GM10248 (cell line): ENCODE data around the gene PREX1.

Source experiments
- CTCF ChIA-PET: fragments of 300-600 bp; sonication (Branson Sonifier 250); formaldehyde crosslinking; extraction: SDS; loops from one replicate; lab custom pipeline; 2021; ENCODE audit warnings: antibody characterized with exemption; lab: Yijun Ruan, JAX
- POLR2A ChIA-PET: fragments of 350-650 bp; sonication (Branson Sonifier 250); formaldehyde crosslinking; extraction: SDS; loops from one replicate; lab custom pipeline; 2020; ENCODE audit warnings: antibody characterized with exemption; lab: Yijun Ruan, JAX
- DNase-seq: peaks from one replicate; pipeline ENCODE4 v3.0.0; 2012; ENCODE audit errors: extremely low spot score
- TF ChIP-seq, protein P1 (sequence below): IDR thresholded peaks from 2 replicates; pipeline ENCODE4 v1.5.1; 2012; ENCODE audit warnings: mild to moderate bottlenecking, low read depth; ENCODE audit errors: extremely low read depth, missing control alignments, control extremely low read depth

The PREX1 gene

DNA sequence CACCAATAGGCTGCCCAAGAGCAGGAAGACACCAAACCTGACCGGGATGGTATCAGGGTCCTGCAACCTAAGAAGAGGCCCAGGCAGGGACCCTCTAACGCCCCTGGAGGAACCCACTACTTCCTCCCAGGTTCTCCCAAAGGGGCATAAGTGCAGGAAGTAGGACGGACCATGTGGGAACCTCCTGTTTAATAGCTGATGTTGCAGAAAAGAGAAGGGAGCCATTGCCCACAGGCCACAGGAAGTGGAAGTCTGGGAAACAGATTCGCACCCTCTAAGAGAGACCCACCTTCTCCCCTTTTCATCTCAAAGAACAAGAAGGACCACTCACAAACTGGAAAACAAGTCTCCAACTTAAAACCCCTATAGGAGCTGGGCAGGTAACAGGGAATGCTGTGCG, 18.1 kb downstream of the PREX1 start:
- ChIA-PET CTCF (interaction anchor here (1.0 to 2.0 kb wide), 3 partner anchors 10 to 19 kb away, joined by 3 to 5 read pairs (median 4); no protein-coding TSS in a partner anchor), POLR2A (interaction anchor here (0.6 kb wide), 1 partner anchor 14 kb away, joined by 4 read pairs; no protein-coding TSS in a partner anchor)
- TF ChIP-seq, protein P1, sequence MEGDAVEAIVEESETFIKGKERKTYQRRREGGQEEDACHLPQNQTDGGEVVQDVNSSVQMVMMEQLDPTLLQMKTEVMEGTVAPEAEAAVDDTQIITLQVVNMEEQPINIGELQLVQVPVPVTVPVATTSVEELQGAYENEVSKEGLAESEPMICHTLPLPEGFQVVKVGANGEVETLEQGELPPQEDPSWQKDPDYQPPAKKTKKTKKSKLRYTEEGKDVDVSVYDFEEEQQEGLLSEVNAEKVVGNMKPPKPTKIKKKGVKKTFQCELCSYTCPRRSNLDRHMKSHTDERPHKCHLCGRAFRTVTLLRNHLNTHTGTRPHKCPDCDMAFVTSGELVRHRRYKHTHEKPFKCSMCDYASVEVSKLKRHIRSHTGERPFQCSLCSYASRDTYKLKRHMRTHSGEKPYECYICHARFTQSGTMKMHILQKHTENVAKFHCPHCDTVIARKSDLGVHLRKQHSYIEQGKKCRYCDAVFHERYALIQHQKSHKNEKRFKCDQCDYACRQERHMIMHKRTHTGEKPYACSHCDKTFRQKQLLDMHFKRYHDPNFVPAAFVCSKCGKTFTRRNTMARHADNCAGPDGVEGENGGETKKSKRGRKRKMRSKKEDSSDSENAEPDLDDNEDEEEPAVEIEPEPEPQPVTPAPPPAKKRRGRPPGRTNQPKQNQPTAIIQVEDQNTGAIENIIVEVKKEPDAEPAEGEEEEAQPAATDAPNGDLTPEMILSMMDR = no peak
- no peak for DNase-seq

DNA sequence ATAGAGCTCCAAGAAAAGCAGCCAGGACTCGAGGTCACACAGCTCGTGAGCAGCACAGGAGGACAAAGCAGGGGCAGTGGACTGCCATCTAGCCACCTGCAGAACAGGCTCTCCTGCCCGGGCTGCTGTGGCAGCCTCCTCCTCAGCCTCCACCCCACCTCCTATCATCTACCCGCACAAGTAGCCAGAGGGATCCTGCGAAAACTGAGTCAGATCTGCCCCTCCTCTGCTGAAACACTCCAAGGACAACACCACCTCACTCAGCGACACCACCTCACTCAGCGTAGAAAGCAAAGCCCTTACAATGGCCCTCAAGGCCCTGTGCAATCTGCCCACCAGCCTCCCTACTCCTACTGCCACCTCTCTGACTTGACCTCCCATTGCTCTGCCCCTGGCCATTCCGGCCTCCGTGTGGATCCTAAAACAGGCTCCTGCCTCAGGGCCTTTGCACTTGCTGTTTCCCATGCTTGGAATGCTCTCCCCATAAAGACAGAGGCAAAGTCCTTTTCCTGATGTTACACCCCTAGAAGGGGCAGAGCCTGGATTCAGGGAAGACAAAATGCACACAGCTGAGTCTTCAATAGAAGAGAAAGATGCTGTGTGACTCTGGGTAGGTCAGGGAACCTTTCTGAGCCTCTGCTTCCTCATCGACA, 19.3 kb downstream of the PREX1 start:
- ChIA-PET CTCF (interaction anchor here (1.4 kb wide), 1 partner anchor 11 kb away, joined by 4 read pairs; no protein-coding TSS in a partner anchor), POLR2A (no interaction called here)
- TF ChIP-seq, protein P1 = no peak
- no peak for DNase-seq

DNA sequence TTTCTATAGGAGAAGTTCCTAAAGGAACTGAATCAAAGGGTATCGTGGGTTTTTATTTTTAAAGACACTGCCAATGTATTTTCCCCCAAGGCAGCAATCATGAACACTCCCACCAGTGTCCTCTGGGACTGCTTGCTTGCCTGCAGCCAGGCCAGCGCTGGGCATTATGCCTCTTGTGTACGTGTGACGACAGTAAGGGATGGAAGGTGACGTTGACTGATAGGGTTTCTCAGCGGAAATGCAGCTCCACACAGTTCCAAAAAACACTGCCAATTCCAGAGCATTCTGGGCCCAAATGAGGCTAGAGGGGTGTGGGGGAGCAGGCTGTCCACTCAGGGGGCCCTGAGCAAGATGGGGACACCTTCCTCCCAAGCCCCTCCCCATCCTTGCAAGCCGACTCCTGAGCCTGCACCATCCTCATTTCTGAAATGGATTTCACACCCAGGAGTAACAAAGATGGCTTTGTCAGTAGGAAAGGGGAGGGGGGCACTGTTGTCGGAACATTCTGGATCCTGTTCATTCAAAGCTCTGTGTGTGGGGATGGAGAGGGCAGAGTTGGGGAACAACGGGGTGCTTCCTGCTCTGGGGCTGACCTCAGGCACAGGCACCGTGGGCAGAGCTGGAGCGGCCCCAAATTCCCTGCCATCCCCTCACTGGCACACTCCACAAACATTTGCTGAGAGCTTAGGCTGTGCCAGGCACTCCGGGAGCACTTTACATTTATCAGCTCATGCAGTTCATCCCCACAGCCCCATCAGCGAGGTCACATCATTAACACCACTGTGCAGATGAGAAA, 20.0 kb downstream of the PREX1 start:
- ChIA-PET CTCF (interaction anchor here (1.4 kb wide), 1 partner anchor 10 kb away, joined by 4 read pairs; no protein-coding TSS in a partner anchor), POLR2A (no interaction called here)
- TF ChIP-seq, protein P1 = no peak
- no peak for DNase-seq

DNA sequence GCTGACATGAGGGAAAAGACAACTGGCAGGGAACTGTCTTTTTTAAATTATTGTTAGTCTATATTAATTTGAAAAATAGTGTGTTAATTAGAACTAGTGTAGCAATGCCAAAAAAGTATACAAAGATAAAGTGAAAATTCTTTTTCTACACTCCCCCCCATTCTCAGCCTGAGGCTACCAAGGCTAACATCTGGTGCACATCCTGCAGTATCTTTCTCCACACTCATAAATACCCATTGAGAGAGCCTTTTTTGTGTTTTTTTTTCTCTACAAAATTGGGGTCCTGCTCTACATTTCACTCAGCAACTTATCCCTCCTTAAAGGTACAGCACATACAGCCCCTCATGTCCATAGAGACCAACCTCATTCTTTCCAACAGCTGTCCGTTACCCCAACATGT, 20.7 kb downstream of the PREX1 start:
- DNase-seq = no peak
- ChIA-PET CTCF (no interaction called here), POLR2A (no interaction called here)
- TF ChIP-seq, protein P1 = no peak

DNA sequence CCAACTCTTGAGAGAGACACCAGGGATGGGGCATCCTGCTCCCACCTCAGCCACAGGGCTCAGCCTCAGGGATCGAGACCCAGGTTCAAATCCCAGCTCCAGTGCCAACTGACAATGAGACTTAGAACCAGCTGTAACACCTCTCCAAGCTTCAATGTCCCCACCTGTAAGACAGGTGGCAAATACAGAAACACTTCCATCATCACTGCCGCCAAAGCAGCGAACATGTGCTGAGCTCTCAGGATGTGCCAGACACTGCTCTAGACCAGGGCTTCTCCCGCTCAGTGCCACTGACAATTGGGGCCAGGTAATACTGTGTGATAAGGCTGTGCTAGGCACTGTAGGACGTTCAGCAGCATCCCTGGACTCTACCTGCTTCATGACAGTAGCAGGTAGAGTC, 22.1 kb downstream of the PREX1 start:
- ChIA-PET CTCF (interaction anchor here (0.9 kb wide), 1 partner anchor 17 kb away, joined by 4 read pairs; no protein-coding TSS in a partner anchor), POLR2A (no interaction called here)
- no peak for DNase-seq
- TF ChIP-seq, protein P1 = no peak

DNA sequence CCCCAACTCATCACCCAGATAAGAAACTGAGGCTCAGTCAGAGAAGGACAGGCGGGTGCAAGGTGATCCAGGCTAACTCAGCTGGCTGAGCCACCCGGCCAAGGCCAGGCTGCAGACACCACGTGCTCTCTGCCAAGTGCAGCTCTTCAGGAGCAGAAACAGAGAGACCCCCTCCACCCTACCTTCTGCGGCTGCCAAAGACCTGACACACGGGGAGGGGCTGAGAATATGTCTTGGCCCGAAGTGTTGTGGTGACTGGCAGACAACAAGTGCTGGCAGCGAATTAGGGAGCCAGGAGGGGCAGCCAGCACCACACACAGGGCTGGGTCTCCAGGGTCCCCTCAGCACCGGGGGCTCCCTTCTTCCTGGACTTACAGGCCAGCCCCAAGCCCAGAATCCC, 22.5 kb downstream of the PREX1 start:
- CTCF ChIA-PET = no interaction called here
- TF ChIP-seq, protein P1 = no peak
- no peak for DNase-seq
- POLR2A ChIA-PET = no interaction called here
